ENCODE data around the gene FOSL1. TPM values are rescaled to one million over a fixed set of nuclear protein-coding genes. Genes with fewer than 3 reads are reported as not detected.

Gene FOSL1
- total RNA-seq, 1 experiment from 2014 or later: 125 TPM

GRCh38 chr11:65887723-65888162 lies 12.4 kb downstream of the FOSL1 start:
- Histone ChIP-seq H3K79me2 (ENCODE audit: insufficient read depth, low read length) (peaks cover 52% of the 10 kb centered on the region), H3K27ac (ENCODE audit: low read depth, low read length) (peak overlapping the region; percentile 97), H3K27me3 (ENCODE audit: insufficient read depth, low read length) (no peaks in the 10 kb centered on the region), H3K4me3 (replicated peaks in 1 of 2; ENCODE audit: low read depth in 1 of 2, low read length in 2 of 2) (peak overlapping the region; percentile 90 to 92), H3K9me3 (ENCODE audit: control insufficient read depth in 1 of 2, insufficient read depth in 1 of 2, low read depth in 1 of 2, low read length in 2 of 2) (no peaks in the 10 kb centered on the region), H3K36me3 (ENCODE audit: control insufficient read depth in 1 of 2, insufficient read depth in 2 of 2, low read length in 2 of 2) (peaks cover 14 to 45% of the 10 kb centered on the region in 2 experiments), H2AFZ (ENCODE audit: low read depth, low read length, poor library complexity, severe bottlenecking) (no peak overlapping the region), H4K20me1 (ENCODE audit: insufficient read depth) (no peaks in the 10 kb centered on the region), H3K9ac (ENCODE audit: low read length) (peak overlapping the region; percentile 87), H3K4me1 (ENCODE audit: control insufficient read depth in 1 of 2, insufficient read depth in 2 of 2, low read length in 2 of 2) (peaks cover 18 to 68% of the 10 kb centered on the region in 2 experiments), H3K9me2 (ENCODE audit: insufficient read depth) (no peaks in the 10 kb centered on the region), H3K4me2 (ENCODE audit: low read length) (peak overlapping the region; percentile 98)
- ChIA-PET RAD21 (ENCODE audit: low non-redundant PET in 1 of 2, low total read pairs in 2 of 2, uncharacterized antibody in 2 of 2, unreplicated experiment in 2 of 2) (interaction anchor here (0.6 to 3.0 kb wide), 9 partner anchors 16 to 175 kb away, joined by 3 to 10 read pairs (median 4); partner anchors contain the start of gene KAT5 (in 1 of the 2)), POLR2A (interaction anchor here (0.6 to 8.5 kb wide), 12 partner anchors 14 to 176 kb away, joined by 3 to 124 read pairs (median 8); partner anchors contain the start of genes CFL1, FOSL1, KAT5 and MUS81), CTCF (interaction anchor here (0.6 to 6.5 kb wide), 25 partner anchors 9 to 255 kb away, joined by 3 to 82 read pairs (median 4); partner anchors contain the start of genes CFL1, CST6, KAT5 and MUS81)
- no peak for ATAC-seq
- DNase-seq (ENCODE audit: low read depth, low spot score): no peak
- TF ChIP-seq SRF (IDR thresholded peaks at IDR 0.05; ENCODE audit: low read depth) (no peak), JUND (IDR thresholded peaks at IDR 0.05) (no peak), YY1 (IDR thresholded peaks at IDR 0.05; ENCODE audit: extremely low read depth, insufficient replicate concordance, low read depth, low read length) (no peak), ZFX (IDR thresholded peaks at IDR 0.05) (0 out of 2 replicates have a peak, but pooled peaks have one; percentile 32), CEBPB (IDR thresholded peaks at IDR 0.05; ENCODE audit: low read depth) (no peak), ZNF274 (IDR thresholded peaks at IDR 0.05; ENCODE audit: low read depth, low read length) (no peak)
- TF ChIP-seq, protein P1, sequence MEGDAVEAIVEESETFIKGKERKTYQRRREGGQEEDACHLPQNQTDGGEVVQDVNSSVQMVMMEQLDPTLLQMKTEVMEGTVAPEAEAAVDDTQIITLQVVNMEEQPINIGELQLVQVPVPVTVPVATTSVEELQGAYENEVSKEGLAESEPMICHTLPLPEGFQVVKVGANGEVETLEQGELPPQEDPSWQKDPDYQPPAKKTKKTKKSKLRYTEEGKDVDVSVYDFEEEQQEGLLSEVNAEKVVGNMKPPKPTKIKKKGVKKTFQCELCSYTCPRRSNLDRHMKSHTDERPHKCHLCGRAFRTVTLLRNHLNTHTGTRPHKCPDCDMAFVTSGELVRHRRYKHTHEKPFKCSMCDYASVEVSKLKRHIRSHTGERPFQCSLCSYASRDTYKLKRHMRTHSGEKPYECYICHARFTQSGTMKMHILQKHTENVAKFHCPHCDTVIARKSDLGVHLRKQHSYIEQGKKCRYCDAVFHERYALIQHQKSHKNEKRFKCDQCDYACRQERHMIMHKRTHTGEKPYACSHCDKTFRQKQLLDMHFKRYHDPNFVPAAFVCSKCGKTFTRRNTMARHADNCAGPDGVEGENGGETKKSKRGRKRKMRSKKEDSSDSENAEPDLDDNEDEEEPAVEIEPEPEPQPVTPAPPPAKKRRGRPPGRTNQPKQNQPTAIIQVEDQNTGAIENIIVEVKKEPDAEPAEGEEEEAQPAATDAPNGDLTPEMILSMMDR (IDR thresholded peaks at IDR 0.05 in 2 of 3, conservative IDR thresholded peaks at IDR 0.05 in 1 of 3; ENCODE audit: borderline replicate concordance in 1 of 3, insufficient read depth in 1 of 3, low read depth in 2 of 3, low read length in 2 of 3): no peak
- intact Hi-C loops (cut with micrococcal nuclease): loop anchor here (2.0 kb wide), 2 partner anchors 73 to 175 kb away; partner anchors contain the start of genes KAT5 and SART1
- BruUV-seq (replicated peaks): TSS peak; percentile 39
